ENCODE measurements around the gene LAMTOR4.
"Not testable (repeated sequence)": the region's sequence is repeated elsewhere in the genome, so short reads cannot be mapped to it uniquely, and the experiment has no call there.

LAMTOR4 gene

GRCh38 chr7:100122568-100122967 lies 26.1 kb upstream of the LAMTOR4 start:
- no peak for DNase-seq (ENCODE audit: low read depth, low spot score)

GRCh38 chr7:100124301-100125230 lies 24.2 kb upstream of the LAMTOR4 start:
- no peak for DNase-seq (ENCODE audit: low read depth, low spot score)

GRCh38 chr7:100126239-100126930 lies 22.3 kb upstream of the LAMTOR4 start:
- DNase-seq (ENCODE audit: low read depth, low spot score): no peak

- DNase-seq (ENCODE audit: low read depth, low spot score): no peak
Observed at GRCh38 chr7:100126931-100127865, 21.5 kb upstream of the LAMTOR4 start, which contains the start of gene MBLAC1. Gene MBLAC1 (plus strand): TSS chr7:100126967. CDS start chr7:100127396, 429 bp downstream.

GRCh38 chr7:100127866-100128636 lies 20.7 kb upstream of the LAMTOR4 start:
- DNase-seq (ENCODE audit: low read depth, low spot score): no peak

GRCh38 chr7:100128637-100128963 lies 20.1 kb upstream of the LAMTOR4 start:
- no peak for DNase-seq (ENCODE audit: low read depth, low spot score)

- DNase-seq (ENCODE audit: low read depth, low spot score): not testable (repeated sequence)
Observed at GRCh38 chr7:100130220-100130607, 18.5 kb upstream of the LAMTOR4 start.

GRCh38 chr7:100130608-100131453 lies 17.9 kb upstream of the LAMTOR4 start:
- DNase-seq (ENCODE audit: low read depth, low spot score): no peak

GRCh38 chr7:100132126-100132525 lies 16.6 kb upstream of the LAMTOR4 start:
- DNase-seq (ENCODE audit: low read depth, low spot score): no peak

- DNase-seq (ENCODE audit: low read depth, low spot score): no peak
Observed at GRCh38 chr7:100132697-100133151, 16.0 kb upstream of the LAMTOR4 start.

- no peak for DNase-seq (ENCODE audit: low read depth, low spot score)
Observed at GRCh38 chr7:100137851-100138760, 10.6 kb upstream of the LAMTOR4 start.

GRCh38 chr7:100141555-100141949 lies 7.2 kb upstream of the LAMTOR4 start:
- DNase-seq (ENCODE audit: low read depth, low spot score): no peak

GRCh38 chr7:100142461-100142860 lies 6.3 kb upstream of the LAMTOR4 start:
- DNase-seq (ENCODE audit: low read depth, low spot score): no peak

GRCh38 chr7:100146350-100146749 lies 2.4 kb upstream of the LAMTOR4 start:
- DNase-seq (ENCODE audit: low read depth, low spot score): not testable (repeated sequence)

- no peak for DNase-seq (ENCODE audit: low read depth, low spot score)
Observed at GRCh38 chr7:100147278-100147677, 1.4 kb upstream of the LAMTOR4 start.

GRCh38 chr7:100148225-100148558 lies 526 bp upstream of the LAMTOR4 start:
- DNase-seq (ENCODE audit: low read depth, low spot score): no peak

GRCh38 chr7:100152404-100152803 lies 3.7 kb downstream of the LAMTOR4 start:
- DNase-seq (ENCODE audit: low read depth, low spot score): no peak

GRCh38 chr7:100152937-100153666 lies 4.4 kb downstream of the LAMTOR4 start:
- no peak for DNase-seq (ENCODE audit: low read depth, low spot score)
